GM12873 (cell line): ENCODE measurements around the gene TF.

Experiments
- CTCF ChIP-seq: IDR thresholded peaks from 2 replicates; pipeline ENCODE4 v1.5.1; 2012; ENCODE audit warnings: low read depth, mild to moderate bottlenecking, moderate library complexity, low read length, control low read depth; ENCODE audit not compliant: insufficient read depth; ENCODE audit errors: missing control alignments

TF gene

GRCh38 chr3:133835418-133835743 is 89.2 kb downstream of the TF start:
- TF ChIP-seq CTCF: no peak

- TF ChIP-seq CTCF: no peak
Measured at GRCh38 chr3:133835961-133836360, 89.8 kb downstream of the TF start.

- no peak for TF ChIP-seq CTCF
Measured at GRCh38 chr3:133836497-133837158, 90.4 kb downstream of the TF start.

GRCh38 chr3:133837487-133838295 is 91.5 kb downstream of the TF start:
- no peak for TF ChIP-seq CTCF

- no peak for TF ChIP-seq CTCF
Measured at GRCh38 chr3:133838296-133838789, 92.2 kb downstream of the TF start.

GRCh38 chr3:133838916-133839800 is 93.0 kb downstream of the TF start:
- TF ChIP-seq CTCF: no peak
